ENCODE results near the gene IL12RB2. TPM values are rescaled to one million over a fixed set of nuclear protein-coding genes. Genes with fewer than 3 reads are reported as not detected.

The IL12RB2 gene
- total RNA-seq, 2 experiments from 2014 or later: 0.98 to 1.2 TPM

GRCh38 chr1:67274623-67275325 is 32.9 kb upstream of the IL12RB2 start:
- CTCF ChIA-PET: interaction anchor here (1.9 kb wide), 1 partner anchor 13 kb away, joined by 5 read pairs; no protein-coding TSS in a partner anchor
- Mint-ChIP-seq H3K4me1 (ENCODE audit: low read depth) (no peaks in the 10 kb centered on the region), H3K27ac (no peak overlapping the region), H3K9me3 (no peaks in the 10 kb centered on the region), H3K4me3 (no peak overlapping the region), H3K36me3 (ENCODE audit: low read depth) (no peaks in the 10 kb centered on the region), H3K27me3 (no peaks in the 10 kb centered on the region)
- DNase-seq (peak in 3 of 14 experiments; percentile 28 to 51 (median 32)), ATAC-seq (ENCODE audit: poor library complexity) (peak; percentile 24)
- H3K36me3 ChIP-seq (ENCODE audit: insufficient read depth, low read length): no peaks in the 10 kb centered on the region
- H3K4me3 ChIP-seq (ENCODE audit: low read length): no peak overlapping the region
- no peak for TF ChIP-seq CTCF (IDR thresholded peaks at IDR 0.05)
- POLR2A ChIA-PET: no interaction called here
- peaks cover 0 to 7% of the 10 kb centered on the region in 2 experiments for H3K9me3 ChIP-seq (ENCODE audit: control insufficient read depth in 1 of 2, insufficient read depth in 1 of 2, low read length in 2 of 2)
- H3K27me3 ChIP-seq (ENCODE audit: control insufficient read depth in 1 of 2, insufficient read depth in 2 of 2, low read length in 2 of 2): no peaks in the 10 kb centered on the region
- intact Hi-C loops (cut with DNase I, micrococcal nuclease): no loop called here
- H3K4me1 ChIP-seq (ENCODE audit: insufficient read depth, low read length): no peaks in the 10 kb centered on the region
- no peak overlapping the region for H3K27ac ChIP-seq (ENCODE audit: low read depth in 1 of 2, low read length in 2 of 2)

DNA sequence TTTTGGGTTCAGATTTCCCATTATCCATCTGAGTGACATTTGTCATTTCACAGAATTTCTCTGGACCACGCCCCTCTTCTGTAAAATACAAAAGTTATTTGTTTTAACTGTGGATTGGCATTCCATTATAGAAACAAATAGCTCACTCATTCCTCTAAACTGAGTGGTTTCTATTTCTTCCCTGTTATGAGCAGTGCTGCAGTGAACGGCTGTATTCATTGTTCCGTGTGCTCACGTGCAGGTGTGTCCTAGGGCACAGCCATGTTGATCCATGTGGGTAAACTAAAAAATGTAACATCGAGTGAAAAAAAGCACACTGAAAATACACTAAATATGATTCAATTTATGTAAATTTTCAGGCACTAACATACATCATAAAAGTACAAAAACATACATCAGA is 27.0 kb upstream of the IL12RB2 start:
- H3K27ac Mint-ChIP-seq: no peak overlapping the region
- ATAC-seq (ENCODE audit: poor library complexity) (no peak), DNase-seq (no peak)
- intact Hi-C loops (cut with DNase I, micrococcal nuclease): loop anchor here in 1 of 2 experiments (1.0 kb wide), 1 partner anchor 25 kb away; no protein-coding TSS in a partner anchor
- H3K27me3 ChIP-seq (ENCODE audit: control insufficient read depth in 1 of 2, insufficient read depth in 2 of 2, low read length in 2 of 2): no peaks in the 10 kb centered on the region
- no peaks in the 10 kb centered on the region for H3K9me3 ChIP-seq (ENCODE audit: control insufficient read depth in 1 of 2, insufficient read depth in 1 of 2, low read length in 2 of 2)
- no peaks in the 10 kb centered on the region for H3K4me1 ChIP-seq (ENCODE audit: insufficient read depth, low read length)
- POLR2A ChIA-PET: no interaction called here
- H3K36me3 ChIP-seq (ENCODE audit: insufficient read depth, low read length): no peaks in the 10 kb centered on the region
- no peak for TF ChIP-seq CTCF (IDR thresholded peaks at IDR 0.05)
- no peaks in the 10 kb centered on the region for H3K4me1 Mint-ChIP-seq (ENCODE audit: low read depth)
- H3K4me3 ChIP-seq (ENCODE audit: low read length): no peak overlapping the region
- CTCF ChIA-PET: no interaction called here
- no peak overlapping the region for H3K4me3 Mint-ChIP-seq
- no peaks in the 10 kb centered on the region for H3K9me3 Mint-ChIP-seq
- no peaks in the 10 kb centered on the region for H3K27me3 Mint-ChIP-seq
- H3K27ac ChIP-seq (ENCODE audit: low read depth in 1 of 2, low read length in 2 of 2): no peak overlapping the region
- H3K36me3 Mint-ChIP-seq (ENCODE audit: low read depth): no peaks in the 10 kb centered on the region

DNA sequence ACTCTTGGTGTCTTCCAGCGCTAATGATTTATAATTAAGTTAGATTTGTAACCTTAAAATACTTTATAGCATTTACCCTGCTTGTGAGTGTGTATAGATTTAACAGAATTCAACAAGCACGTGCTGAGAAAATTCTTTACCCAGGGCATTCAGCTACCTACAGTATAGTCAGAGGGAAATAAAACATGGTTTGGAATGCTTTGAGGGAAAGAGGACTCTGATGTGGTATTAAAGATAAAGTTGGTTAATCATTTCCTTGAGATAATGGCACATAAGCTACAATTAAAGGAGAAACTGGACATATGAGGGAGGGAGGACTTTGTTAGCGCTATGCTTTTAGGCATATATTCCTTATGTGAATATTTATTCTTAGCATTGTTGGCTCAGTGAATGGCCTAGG is 26.4 kb upstream of the IL12RB2 start:
- CTCF ChIA-PET: no interaction called here
- no peak for TF ChIP-seq CTCF (IDR thresholded peaks at IDR 0.05)
- intact Hi-C loops (cut with DNase I, micrococcal nuclease): loop anchor here in 1 of 2 experiments (1.0 kb wide), 1 partner anchor 24 kb away; no protein-coding TSS in a partner anchor
- Mint-ChIP-seq H3K4me3 (no peak overlapping the region), H3K27ac (no peak overlapping the region), H3K36me3 (ENCODE audit: low read depth) (no peaks in the 10 kb centered on the region), H3K4me1 (ENCODE audit: low read depth) (no peaks in the 10 kb centered on the region), H3K9me3 (no peaks in the 10 kb centered on the region), H3K27me3 (no peaks in the 10 kb centered on the region)
- POLR2A ChIA-PET: no interaction called here
- Histone ChIP-seq H3K4me3 (ENCODE audit: low read length) (no peak overlapping the region), H3K27me3 (ENCODE audit: control insufficient read depth in 1 of 2, insufficient read depth in 2 of 2, low read length in 2 of 2) (no peaks in the 10 kb centered on the region), H3K4me1 (ENCODE audit: insufficient read depth, low read length) (no peaks in the 10 kb centered on the region), H3K27ac (ENCODE audit: low read depth in 1 of 2, low read length in 2 of 2) (no peak overlapping the region), H3K36me3 (ENCODE audit: insufficient read depth, low read length) (no peaks in the 10 kb centered on the region), H3K9me3 (ENCODE audit: control insufficient read depth in 1 of 2, insufficient read depth in 1 of 2, low read length in 2 of 2) (no peaks in the 10 kb centered on the region)
- ATAC-seq (ENCODE audit: poor library complexity) (no peak), DNase-seq (no peak)

Data from CD4-positive, alpha-beta T cell (primary cell).